Measurements from ENCODE around the gene PRPH2. TPM values are rescaled to one million over a fixed set of nuclear protein-coding genes. Genes with fewer than 3 reads are reported as not detected.

Gene PRPH2
- total and polyA plus RNA-seq, 2 of the 13 experiments (the other 11 are each of a cell fraction or from before 2014, with no cell fraction given) = 0.03 to 0.04 TPM

DNA sequence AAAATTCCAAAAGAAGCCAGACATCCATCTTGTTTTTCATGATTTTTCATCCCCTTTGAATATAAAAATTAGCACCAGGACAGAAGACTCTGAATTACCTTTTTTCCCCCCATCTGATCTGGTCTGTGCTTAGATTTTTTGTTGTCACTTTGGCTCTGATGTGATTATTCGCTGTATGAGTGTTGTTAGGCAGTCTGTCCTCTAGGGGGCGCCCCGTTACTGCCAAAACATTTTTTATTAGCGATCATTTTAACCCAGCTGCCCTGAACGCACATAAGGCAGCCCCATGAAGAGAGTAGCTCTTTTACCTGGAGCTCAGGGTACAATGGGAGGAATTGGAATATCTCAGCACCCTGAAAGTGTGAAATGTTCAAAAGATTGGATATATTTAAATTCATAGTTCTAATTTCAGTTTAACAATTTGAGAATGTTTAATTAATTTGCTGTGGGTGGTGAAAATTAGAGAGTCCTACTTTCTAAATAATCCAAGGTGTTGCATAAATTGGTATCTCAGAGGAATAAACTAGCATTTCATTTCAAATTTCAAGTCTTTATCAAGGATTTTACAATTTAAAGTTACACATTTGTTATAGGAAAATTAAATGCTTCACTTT lies 60.8 kb downstream of the PRPH2 start (continued):
- TF ChIP-seq, protein P1, sequence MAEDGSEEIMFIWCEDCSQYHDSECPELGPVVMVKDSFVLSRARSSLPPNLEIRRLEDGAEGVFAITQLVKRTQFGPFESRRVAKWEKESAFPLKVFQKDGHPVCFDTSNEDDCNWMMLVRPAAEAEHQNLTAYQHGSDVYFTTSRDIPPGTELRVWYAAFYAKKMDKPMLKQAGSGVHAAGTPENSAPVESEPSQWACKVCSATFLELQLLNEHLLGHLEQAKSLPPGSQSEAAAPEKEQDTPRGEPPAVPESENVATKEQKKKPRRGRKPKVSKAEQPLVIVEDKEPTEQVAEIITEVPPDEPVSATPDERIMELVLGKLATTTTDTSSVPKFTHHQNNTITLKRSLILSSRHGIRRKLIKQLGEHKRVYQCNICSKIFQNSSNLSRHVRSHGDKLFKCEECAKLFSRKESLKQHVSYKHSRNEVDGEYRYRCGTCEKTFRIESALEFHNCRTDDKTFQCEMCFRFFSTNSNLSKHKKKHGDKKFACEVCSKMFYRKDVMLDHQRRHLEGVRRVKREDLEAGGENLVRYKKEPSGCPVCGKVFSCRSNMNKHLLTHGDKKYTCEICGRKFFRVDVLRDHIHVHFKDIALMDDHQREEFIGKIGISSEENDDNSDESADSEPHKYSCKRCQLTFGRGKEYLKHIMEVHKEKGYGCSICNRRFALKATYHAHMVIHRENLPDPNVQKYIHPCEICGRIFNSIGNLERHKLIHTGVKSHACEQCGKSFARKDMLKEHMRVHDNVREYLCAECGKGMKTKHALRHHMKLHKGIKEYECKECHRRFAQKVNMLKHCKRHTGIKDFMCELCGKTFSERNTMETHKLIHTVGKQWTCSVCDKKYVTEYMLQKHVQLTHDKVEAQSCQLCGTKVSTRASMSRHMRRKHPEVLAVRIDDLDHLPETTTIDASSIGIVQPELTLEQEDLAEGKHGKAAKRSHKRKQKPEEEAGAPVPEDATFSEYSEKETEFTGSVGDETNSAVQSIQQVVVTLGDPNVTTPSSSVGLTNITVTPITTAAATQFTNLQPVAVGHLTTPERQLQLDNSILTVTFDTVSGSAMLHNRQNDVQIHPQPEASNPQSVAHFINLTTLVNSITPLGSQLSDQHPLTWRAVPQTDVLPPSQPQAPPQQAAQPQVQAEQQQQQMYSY (CRISPR knock-in tag; IDR thresholded peaks at IDR 0.05) = no peak
- TF ChIP-seq ZNF567 (CRISPR knock-in tag; IDR thresholded peaks at IDR 0.05; ENCODE audit: borderline replicate concordance) (no peak), ZNF777 (CRISPR knock-in tag; IDR thresholded peaks at IDR 0.05) (no peak), RAD21 (CRISPR knock-in tag; IDR thresholded peaks at IDR 0.05) (peak; percentile 86), TMF1 (CRISPR knock-in tag; IDR thresholded peaks at IDR 0.05; ENCODE audit: low read depth) (no peak), ZNF234 (CRISPR knock-in tag; conservative IDR thresholded peaks at IDR 0.05) (no peak), KAT8 (CRISPR knock-in tag; IDR thresholded peaks at IDR 0.05) (0 out of 2 replicates have a peak, but pooled peaks have one; percentile 17), HHEX (CRISPR knock-in tag; IDR thresholded peaks at IDR 0.05) (no peak), ZNF772 (CRISPR knock-in tag; IDR thresholded peaks at IDR 0.05) (no peak), ZNF546 (CRISPR knock-in tag; conservative IDR thresholded peaks at IDR 0.05) (no peak), NR2F6 (IDR thresholded peaks at IDR 0.05) (no peak), NR2F6 (CRISPR knock-in tag; IDR thresholded peaks at IDR 0.05) (no peak)
- TF ChIP-seq, protein P2, sequence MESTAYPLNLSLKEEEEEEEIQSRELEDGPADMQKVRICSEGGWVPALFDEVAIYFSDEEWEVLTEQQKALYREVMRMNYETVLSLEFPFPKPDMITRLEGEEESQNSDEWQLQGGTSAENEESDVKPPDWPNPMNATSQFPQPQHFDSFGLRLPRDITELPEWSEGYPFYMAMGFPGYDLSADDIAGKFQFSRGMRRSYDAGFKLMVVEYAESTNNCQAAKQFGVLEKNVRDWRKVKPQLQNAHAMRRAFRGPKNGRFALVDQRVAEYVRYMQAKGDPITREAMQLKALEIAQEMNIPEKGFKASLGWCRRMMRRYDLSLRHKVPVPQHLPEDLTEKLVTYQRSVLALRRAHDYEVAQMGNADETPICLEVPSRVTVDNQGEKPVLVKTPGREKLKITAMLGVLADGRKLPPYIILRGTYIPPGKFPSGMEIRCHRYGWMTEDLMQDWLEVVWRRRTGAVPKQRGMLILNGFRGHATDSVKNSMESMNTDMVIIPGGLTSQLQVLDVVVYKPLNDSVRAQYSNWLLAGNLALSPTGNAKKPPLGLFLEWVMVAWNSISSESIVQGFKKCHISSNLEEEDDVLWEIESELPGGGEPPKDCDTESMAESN (CRISPR knock-in tag; conservative IDR thresholded peaks at IDR 0.05) = no peak
- TF ChIP-seq, protein P3, sequence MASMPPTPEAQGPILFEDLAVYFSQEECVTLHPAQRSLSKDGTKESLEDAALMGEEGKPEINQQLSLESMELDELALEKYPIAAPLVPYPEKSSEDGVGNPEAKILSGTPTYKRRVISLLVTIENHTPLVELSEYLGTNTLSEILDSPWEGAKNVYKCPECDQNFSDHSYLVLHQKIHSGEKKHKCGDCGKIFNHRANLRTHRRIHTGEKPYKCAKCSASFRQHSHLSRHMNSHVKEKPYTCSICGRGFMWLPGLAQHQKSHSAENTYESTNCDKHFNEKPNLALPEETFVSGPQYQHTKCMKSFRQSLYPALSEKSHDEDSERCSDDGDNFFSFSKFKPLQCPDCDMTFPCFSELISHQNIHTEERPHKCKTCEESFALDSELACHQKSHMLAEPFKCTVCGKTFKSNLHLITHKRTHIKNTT (CRISPR knock-in tag; IDR thresholded peaks at IDR 0.05) = no peak
- TF ChIP-seq, protein P4, sequence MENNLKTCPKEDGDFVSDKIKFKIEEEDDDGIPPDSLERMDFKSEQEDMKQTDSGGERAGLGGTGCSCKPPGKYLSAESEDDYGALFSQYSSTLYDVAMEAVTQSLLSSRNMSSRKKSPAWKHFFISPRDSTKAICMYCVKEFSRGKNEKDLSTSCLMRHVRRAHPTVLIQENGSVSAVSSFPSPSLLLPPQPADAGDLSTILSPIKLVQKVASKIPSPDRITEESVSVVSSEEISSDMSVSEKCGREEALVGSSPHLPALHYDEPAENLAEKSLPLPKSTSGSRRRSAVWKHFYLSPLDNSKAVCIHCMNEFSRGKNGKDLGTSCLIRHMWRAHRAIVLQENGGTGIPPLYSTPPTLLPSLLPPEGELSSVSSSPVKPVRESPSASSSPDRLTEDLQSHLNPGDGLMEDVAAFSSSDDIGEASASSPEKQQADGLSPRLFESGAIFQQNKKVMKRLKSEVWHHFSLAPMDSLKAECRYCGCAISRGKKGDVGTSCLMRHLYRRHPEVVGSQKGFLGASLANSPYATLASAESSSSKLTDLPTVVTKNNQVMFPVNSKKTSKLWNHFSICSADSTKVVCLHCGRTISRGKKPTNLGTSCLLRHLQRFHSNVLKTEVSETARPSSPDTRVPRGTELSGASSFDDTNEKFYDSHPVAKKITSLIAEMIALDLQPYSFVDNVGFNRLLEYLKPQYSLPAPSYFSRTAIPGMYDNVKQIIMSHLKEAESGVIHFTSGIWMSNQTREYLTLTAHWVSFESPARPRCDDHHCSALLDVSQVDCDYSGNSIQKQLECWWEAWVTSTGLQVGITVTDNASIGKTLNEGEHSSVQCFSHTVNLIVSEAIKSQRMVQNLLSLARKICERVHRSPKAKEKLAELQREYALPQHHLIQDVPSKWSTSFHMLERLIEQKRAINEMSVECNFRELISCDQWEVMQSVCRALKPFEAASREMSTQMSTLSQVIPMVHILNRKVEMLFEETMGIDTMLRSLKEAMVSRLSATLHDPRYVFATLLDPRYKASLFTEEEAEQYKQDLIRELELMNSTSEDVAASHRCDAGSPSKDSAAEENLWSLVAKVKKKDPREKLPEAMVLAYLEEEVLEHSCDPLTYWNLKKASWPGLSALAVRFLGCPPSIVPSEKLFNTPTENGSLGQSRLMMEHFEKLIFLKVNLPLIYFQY (CRISPR knock-in tag; IDR thresholded peaks at IDR 0.05; ENCODE audit: borderline replicate concordance) = 0 out of 2 replicates have a peak, but pooled peaks have one; percentile 35
- TF ChIP-seq, protein P5, sequence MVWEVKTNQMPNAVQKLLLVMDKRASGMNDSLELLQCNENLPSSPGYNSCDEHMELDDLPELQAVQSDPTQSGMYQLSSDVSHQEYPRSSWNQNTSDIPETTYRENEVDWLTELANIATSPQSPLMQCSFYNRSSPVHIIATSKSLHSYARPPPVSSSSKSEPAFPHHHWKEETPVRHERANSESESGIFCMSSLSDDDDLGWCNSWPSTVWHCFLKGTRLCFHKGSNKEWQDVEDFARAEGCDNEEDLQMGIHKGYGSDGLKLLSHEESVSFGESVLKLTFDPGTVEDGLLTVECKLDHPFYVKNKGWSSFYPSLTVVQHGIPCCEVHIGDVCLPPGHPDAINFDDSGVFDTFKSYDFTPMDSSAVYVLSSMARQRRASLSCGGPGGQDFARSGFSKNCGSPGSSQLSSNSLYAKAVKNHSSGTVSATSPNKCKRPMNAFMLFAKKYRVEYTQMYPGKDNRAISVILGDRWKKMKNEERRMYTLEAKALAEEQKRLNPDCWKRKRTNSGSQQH (CRISPR knock-in tag; IDR thresholded peaks at IDR 0.05; ENCODE audit: low read depth) = no peak
- TF ChIP-seq, protein P6, sequence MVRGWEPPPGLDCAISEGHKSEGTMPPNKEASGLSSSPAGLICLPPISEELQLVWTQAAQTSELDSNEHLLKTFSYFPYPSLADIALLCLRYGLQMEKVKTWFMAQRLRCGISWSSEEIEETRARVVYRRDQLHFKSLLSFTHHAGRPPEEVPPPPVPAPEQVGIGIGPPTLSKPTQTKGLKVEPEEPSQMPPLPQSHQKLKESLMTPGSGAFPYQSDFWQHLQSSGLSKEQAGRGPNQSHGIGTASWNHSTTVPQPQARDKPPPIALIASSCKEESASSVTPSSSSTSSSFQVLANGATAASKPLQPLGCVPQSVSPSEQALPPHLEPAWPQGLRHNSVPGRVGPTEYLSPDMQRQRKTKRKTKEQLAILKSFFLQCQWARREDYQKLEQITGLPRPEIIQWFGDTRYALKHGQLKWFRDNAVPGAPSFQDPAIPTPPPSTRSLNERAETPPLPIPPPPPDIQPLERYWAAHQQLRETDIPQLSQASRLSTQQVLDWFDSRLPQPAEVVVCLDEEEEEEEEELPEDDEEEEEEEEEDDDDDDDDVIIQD (CRISPR knock-in tag; IDR thresholded peaks at IDR 0.05; ENCODE audit: low read depth) = no peak
